K562 (cell line): ENCODE data around the gene PLCD1. TPM values are rescaled to one million over a fixed set of nuclear protein-coding genes. Genes with fewer than 3 reads are reported as not detected.

Source experiments
- CCAR2 ChIP-seq: fragments of 200-400 bp; formaldehyde crosslinking; IDR thresholded peaks from 2 replicates; pipeline ENCODE4 v1.6.1; 2017; ENCODE audit warnings: mild to moderate bottlenecking, low read depth, low read length
- DIDO1 ChIP-seq: fragments of 450-650 bp; IDR thresholded peaks from 2 replicates; pipeline ENCODE4 v1.6.1; 2016; ENCODE audit warnings: low read depth, missing biosample characterization, missing genetic modification characterization
- GABPB2 ChIP-seq: fragments of 250-450 bp; sonication (Bioruptor Pico); conservative IDR thresholded peaks from 2 replicates; pipeline ENCODE4 v1.5.1; 2021; ENCODE audit warnings: mild to moderate bottlenecking
- HMG20A ChIP-seq: fragments of 450-650 bp; formaldehyde crosslinking; conservative IDR thresholded peaks from 2 replicates; pipeline ENCODE4 v1.4.0; 2020; ENCODE audit warnings: mild to moderate bottlenecking, mixed read lengths
- KDM4B ChIP-seq, 2 experiments: fragments of 450-650 bp in 1 of 2; sonication (generic) in 1 of 2; IDR thresholded peaks; 2 replicates each; pipeline ENCODE4 v1.6.1; 2016 to 2017; ENCODE audit warnings: borderline replicate concordance in 2 of 2, antibody characterized with exemption in 1 of 2, low read depth in 1 of 2, mild to moderate bottlenecking in 1 of 2
- KHSRP ChIP-seq: fragments of 450-650 bp; IDR thresholded peaks from 2 replicates; pipeline ENCODE4 v1.6.1; 2017
- MCM3 ChIP-seq: fragments of 450-650 bp; IDR thresholded peaks from 2 replicates; pipeline ENCODE4 v1.6.1; 2016
- SAFB2 ChIP-seq: fragments of 200-400 bp; formaldehyde crosslinking; IDR thresholded peaks from 2 replicates; pipeline ENCODE4 v1.6.1; 2018; ENCODE audit warnings: borderline replicate concordance, low read length, low read depth, moderate library complexity; ENCODE audit not compliant: severe bottlenecking
- SRSF9 ChIP-seq: fragments of 200-400 bp; formaldehyde crosslinking; IDR thresholded peaks from 2 replicates; pipeline ENCODE4 v1.6.1; 2017; ENCODE audit warnings: low read depth, low read length, borderline replicate concordance
- TAF1 ChIP-seq: IDR thresholded peaks from 2 replicates; pipeline ENCODE4 v1.6.1; 2011; ENCODE audit warnings: mild to moderate bottlenecking, low read length, moderate library complexity; ENCODE audit not compliant: insufficient read depth, control insufficient read depth, severe bottlenecking; ENCODE audit errors: extremely low read depth
- TEAD1 ChIP-seq, 2 experiments: fragments of 450-650 bp in 1 of 2; sonication (generic) in 1 of 2; formaldehyde crosslinking; IDR thresholded peaks; 2 replicates each; pipeline versions ENCODE4 v1.4.0 to v1.8.0; 2020 to 2022; ENCODE audit warnings: mild to moderate bottlenecking in 2 of 2, missing genetic modification reagents in 1 of 2
- ZFP1 ChIP-seq: fragments of 450-650 bp; formaldehyde crosslinking; IDR thresholded peaks from 2 replicates; pipeline ENCODE4 v1.4.0; 2020; ENCODE audit warnings: mild to moderate bottlenecking, mixed read lengths
- ZNF212 ChIP-seq: fragments of 450-650 bp; formaldehyde crosslinking; IDR thresholded peaks from 2 replicates; pipeline ENCODE4 v1.4.0; 2020; ENCODE audit warnings: mild to moderate bottlenecking
- ZNF253 ChIP-seq: fragments of 250-450 bp; sonication (Bioruptor Pico); conservative IDR thresholded peaks from 2 replicates; pipeline ENCODE4 v1.6.1; 2021; ENCODE audit warnings: mild to moderate bottlenecking
- ZNF445 ChIP-seq: fragments of 250-450 bp; sonication (Bioruptor Pico); IDR thresholded peaks from 2 replicates; pipeline ENCODE4 v1.4.0; 2020; ENCODE audit warnings: low read depth, mild to moderate bottlenecking, moderate library complexity
- polyA plus RNA-seq, 8 experiments: library from polyadenylated mRNA; depleted of rRNA in 4 of 8; stranded (reverse) in 5 of 8; unstranded in 3 of 8; fragments of >200 nt; fragmentation: Nextera tagmentation in 2 of 8; fragmentation: Illumina TruSeq in 1 of 8; extraction: Ambion mirVana in 2 of 8; extraction: Trizol in 1 of 8; gene quantifications; 2 replicates each; pipeline versions ENCODE4 v1.2.1 to v1.2.3, GENCODE V29; 2011 to 2014; ENCODE audit warnings: inconsistent platforms in 1 of 8, missing spikeins in 1 of 8
- total RNA-seq, 7 experiments: library from RNA; depleted of rRNA in 6 of 7; stranded (reverse); fragments of >200 nt in 6 of 7; fragmentation: Illumina TruSeq in 2 of 7; extraction: Trizol in 2 of 7; gene quantifications; 2 replicates each; pipeline versions ENCODE4 v1.2.1 to v1.2.3, GENCODE V29; 2011 to 2021; ENCODE audit warnings: low replicate concordance in 1 of 7
- TF ChIP-seq, protein P1 (sequence below): fragments of 450-650 bp; formaldehyde crosslinking; IDR thresholded peaks from 2 replicates; pipeline ENCODE4 v1.4.0; 2020; ENCODE audit warnings: mild to moderate bottlenecking, moderate library complexity
- TF ChIP-seq, protein P2 (sequence below): sonication (generic); formaldehyde crosslinking; IDR thresholded peaks from 2 replicates; pipeline ENCODE4 v1.8.0; 2022; ENCODE audit warnings: missing genetic modification reagents, mild to moderate bottlenecking, borderline replicate concordance

PLCD1 gene
- total and polyA plus RNA-seq, 9 of the 15 experiments (the other 6 are each of a cell fraction or from before 2014, with no cell fraction given), result 5.4 to 209 (median 116) TPM

DNA sequence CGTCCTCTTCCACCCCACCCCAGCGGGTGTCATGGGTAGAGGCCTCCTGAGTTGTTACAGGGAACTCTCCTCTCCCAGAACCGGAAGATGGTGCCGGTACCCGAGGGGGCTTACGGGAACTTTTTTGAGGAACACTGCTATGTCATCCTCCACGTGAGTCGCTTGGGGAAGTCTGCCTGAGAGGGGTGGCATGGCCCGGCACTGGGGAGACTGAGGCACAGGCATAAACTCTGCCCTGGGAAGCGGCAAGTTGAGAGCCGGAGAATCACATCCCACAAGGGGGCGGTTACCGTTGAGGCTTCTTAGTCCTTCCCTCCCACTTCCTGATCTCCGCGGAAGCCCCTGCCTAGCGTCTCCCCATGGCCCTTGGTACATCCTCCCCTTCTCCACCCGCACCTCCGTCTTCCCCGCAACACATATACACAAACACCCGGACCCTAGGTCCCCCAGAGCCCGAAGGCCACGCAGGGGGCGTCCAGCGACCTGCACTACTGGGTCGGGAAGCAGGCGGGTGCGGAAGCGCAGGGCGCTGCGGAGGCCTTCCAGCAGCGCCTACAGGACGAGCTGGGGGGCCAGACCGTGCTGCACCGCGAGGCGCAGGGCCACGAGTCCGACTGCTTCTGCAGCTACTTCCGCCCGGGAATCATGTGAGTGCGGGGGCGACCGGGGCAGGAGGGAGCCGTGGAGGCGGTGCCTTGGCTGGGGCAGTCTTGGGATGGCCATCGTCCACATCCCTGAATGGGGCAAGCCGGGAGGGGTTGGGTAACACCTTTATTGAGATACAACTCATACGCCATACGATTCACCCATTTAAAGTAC is 35.4 kb downstream of the PLCD1 start (continued):
- TF ChIP-seq, protein P1, sequence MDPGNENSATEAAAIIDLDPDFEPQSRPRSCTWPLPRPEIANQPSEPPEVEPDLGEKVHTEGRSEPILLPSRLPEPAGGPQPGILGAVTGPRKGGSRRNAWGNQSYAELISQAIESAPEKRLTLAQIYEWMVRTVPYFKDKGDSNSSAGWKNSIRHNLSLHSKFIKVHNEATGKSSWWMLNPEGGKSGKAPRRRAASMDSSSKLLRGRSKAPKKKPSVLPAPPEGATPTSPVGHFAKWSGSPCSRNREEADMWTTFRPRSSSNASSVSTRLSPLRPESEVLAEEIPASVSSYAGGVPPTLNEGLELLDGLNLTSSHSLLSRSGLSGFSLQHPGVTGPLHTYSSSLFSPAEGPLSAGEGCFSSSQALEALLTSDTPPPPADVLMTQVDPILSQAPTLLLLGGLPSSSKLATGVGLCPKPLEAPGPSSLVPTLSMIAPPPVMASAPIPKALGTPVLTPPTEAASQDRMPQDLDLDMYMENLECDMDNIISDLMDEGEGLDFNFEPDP (CRISPR knock-in tag), result no peak
- no peak for TF ChIP-seq CCAR2
- TF ChIP-seq TEAD1 (CRISPR knock-in tag; IDR thresholded peaks at IDR 0.05), result peak in 1 of 2 experiments; percentile 7; a peak in 1 of 4 replicates
- no peak for TF ChIP-seq MCM3
- peak; percentile 88 for TF ChIP-seq TAF1
- TF ChIP-seq GABPB2 (CRISPR knock-in tag), result no peak
- no peak for TF ChIP-seq SRSF9
- TF ChIP-seq HMG20A (CRISPR knock-in tag), result no peak
- 0 out of 2 replicates have a peak, but pooled peaks have one; percentile 44 for TF ChIP-seq ZNF212 (CRISPR knock-in tag)
- no peak for TF ChIP-seq KHSRP
- peak in 1 of 2 experiments; percentile 87; a peak in 1 of 4 replicates for TF ChIP-seq KDM4B (IDR thresholded peaks at IDR 0.05; ENCODE audit: borderline replicate concordance in 2 of 2, low read depth in 1 of 2)
- no peak for TF ChIP-seq ZNF445 (CRISPR knock-in tag)
- no peak for TF ChIP-seq SAFB2
- no peak for TF ChIP-seq ZFP1 (CRISPR knock-in tag)
- no peak for TF ChIP-seq ZNF253 (CRISPR knock-in tag)
- TF ChIP-seq, protein P2, sequence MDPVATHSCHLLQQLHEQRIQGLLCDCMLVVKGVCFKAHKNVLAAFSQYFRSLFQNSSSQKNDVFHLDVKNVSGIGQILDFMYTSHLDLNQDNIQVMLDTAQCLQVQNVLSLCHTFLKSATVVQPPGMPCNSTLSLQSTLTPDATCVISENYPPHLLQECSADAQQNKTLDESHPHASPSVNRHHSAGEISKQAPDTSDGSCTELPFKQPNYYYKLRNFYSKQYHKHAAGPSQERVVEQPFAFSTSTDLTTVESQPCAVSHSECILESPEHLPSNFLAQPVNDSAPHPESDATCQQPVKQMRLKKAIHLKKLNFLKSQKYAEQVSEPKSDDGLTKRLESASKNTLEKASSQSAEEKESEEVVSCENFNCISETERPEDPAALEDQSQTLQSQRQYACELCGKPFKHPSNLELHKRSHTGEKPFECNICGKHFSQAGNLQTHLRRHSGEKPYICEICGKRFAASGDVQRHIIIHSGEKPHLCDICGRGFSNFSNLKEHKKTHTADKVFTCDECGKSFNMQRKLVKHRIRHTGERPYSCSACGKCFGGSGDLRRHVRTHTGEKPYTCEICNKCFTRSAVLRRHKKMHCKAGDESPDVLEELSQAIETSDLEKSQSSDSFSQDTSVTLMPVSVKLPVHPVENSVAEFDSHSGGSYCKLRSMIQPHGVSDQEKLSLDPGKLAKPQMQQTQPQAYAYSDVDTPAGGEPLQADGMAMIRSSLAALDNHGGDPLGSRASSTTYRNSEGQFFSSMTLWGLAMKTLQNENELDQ (CRISPR knock-in tag), result peak; percentile 78; the same call in 1 of the 2 replicates
- peak; percentile 45 for TF ChIP-seq DIDO1
